ENCODE data around the gene SRD5A3. TPM values are rescaled to one million over a fixed set of nuclear protein-coding genes. Genes with fewer than 3 reads are reported as not detected.

SRD5A3 gene
- total RNA-seq, 1 donor from 2014 or later: 18.3 TPM

DNA sequence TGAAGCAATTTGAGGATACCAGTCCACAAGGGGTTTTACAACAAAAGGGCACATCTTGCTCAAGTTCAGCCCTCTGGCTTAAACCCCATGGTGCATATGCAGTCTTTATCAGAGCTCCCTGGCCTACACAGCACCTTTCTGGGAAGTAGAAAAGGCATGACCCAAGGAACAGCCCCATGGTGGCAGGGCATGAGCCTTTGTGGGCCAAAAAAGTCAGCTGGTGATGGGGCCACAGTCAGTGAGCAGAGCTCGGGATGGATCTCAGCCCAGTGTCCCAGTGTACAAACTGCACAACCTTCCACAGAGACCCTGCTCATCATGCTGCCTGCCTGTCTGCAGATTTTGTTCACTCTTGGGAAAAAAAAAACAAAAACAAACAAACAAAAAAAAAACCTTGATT is 27.4 kb downstream of the SRD5A3 start:
- DNase-seq (ENCODE audit: low spot score): no peak

GRCh38 chr4:55376698-55377097 is 30.7 kb downstream of the SRD5A3 start:
- no peak for DNase-seq (ENCODE audit: low spot score)

DNA sequence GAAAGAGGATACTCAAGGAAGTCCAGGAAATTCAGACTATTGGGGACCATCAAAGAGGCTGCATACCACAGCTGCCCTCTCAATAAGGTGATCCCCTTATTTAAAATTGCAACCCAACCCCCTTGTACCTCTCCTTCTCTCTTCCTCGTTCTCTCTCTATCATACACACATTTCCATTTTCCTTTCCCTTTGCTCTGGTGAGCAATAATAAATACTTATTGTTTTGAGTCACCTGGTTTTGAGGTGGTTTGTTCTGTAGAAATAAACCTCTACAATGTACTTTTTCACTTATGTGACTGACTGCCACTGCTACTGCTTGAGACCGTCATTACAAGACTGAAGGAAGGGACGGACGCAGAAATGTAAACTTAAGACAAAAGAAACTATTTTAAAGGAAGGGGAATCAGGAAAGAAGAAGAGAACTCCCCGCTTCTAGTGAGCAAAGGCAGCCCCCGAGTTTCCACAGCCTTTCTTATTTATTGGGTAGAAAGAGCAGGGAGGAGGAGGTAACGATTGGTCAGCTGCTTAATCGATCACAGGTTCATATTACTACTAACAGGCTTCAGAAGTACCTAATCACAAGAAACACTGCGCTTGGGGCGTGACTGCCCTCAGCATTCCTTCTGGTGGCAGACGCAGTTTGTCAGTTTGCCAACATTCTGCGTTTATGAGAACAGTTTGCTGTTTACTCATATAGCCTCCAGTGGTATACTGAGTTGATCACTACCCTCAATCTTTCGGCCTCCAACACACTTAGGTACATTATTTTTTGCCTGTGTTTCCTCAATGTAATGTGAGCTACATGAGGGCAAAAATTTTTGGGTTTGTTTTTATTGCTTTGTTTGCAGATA is 32.8 kb downstream of the SRD5A3 start:
- no peak for DNase-seq (ENCODE audit: low spot score)

- DNase-seq (ENCODE audit: low spot score): no peak
Measured at GRCh38 chr4:55380576-55380975, 34.5 kb downstream of the SRD5A3 start.

GRCh38 chr4:55381502-55381901 is 35.5 kb downstream of the SRD5A3 start:
- DNase-seq (ENCODE audit: low spot score): no peak

DNA sequence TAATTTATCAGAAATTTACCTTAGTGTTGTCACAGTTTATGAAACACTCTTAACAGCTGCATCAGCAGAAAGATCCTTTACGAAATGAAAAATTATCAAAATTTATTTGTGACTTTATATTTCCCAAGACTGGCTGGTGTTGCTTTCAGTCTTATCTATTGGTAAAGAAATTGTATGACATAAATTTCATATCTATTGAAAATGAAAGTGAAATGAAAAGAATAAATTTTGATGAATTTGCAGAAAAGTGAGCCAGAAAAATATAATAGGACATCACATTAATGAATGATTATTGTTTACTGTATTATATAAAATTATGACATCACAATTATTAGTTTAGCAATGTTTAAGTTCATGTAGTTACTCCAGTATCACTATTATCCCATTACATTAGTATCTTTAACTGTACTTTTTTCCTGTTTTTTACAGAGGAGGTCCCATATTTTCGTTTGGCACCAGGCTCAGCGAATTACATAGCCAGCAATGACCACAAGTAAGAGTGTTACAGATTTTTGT is 36.5 kb downstream of the SRD5A3 start:
- no peak for DNase-seq (ENCODE audit: low spot score)

DNA sequence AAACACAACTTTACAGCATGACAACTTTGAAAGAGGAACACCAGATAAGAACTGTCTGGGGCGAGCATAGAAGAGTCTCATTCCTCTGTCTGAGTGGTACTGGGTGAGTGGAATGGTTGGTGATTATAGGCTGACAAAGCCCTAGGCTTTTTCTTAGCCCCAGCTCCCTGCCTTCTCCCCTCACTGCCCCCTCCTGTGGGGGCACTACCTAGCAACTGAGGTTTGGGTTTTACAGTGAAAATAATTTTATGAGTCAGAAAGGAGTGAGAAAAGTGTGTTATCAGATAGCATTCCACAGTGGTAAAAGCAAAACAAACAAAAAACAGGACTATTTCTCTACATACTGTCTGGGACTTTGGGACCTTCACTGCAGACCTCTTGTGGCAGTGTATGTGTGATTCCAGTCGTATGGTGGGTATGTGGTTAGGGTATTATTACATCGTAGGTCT is 39.2 kb downstream of the SRD5A3 start:
- DNase-seq (ENCODE audit: low spot score): no peak

GRCh38 chr4:55386073-55386472 is 40.0 kb downstream of the SRD5A3 start:
- no peak for DNase-seq (ENCODE audit: low spot score)

DNA sequence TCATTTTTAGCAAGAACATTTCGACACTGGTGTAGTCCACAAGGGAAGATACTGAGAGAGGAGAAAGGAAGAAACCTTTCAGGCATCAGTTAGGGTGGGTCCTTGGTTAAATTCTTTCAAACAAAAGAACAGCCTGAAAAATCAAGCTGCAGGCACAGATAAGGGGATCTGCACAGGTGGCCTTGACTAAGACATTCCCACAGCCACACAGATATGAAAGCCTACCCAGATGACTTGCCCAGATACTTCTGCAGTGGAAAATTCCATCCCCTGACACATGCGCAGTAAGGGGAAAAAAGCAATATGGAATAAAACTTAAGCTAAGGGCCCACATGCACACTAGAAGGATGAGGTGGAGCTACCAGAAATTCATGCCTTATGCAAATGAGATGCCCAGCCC is 40.8 kb downstream of the SRD5A3 start:
- no peak for DNase-seq (ENCODE audit: low spot score)

- DNase-seq (ENCODE audit: low spot score): no peak
Measured at GRCh38 chr4:55393461-55394320, 47.6 kb downstream of the SRD5A3 start.

DNA sequence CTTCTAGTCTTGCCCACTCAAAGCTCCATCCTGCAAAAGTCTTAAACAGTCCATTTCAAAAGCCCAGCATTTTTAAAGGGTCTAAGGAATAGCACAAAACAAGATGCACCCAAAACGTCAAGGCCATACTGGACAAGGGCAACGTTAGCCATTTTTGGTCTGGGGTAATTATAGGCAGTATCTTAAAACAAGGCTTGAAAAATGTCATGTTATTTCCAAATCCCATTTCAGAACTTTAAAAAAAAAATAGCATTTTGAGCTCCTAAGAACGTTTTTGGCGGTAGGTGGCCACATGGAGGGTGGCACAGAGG is 49.1 kb downstream of the SRD5A3 start:
- DNase-seq (ENCODE audit: low spot score): no peak

- peak; percentile 97 for DNase-seq (ENCODE audit: low spot score)
Measured at GRCh38 chr4:55395529-55396307, 49.7 kb downstream of the SRD5A3 start, which contains the start of gene TMEM165. Gene TMEM165 (plus strand): TSS chr4:55395957. CDS start chr4:55396190, 233 bp downstream.

- DNase-seq (ENCODE audit: low spot score): no peak
Measured at GRCh38 chr4:55396308-55397125, 50.5 kb downstream of the SRD5A3 start.

DNA sequence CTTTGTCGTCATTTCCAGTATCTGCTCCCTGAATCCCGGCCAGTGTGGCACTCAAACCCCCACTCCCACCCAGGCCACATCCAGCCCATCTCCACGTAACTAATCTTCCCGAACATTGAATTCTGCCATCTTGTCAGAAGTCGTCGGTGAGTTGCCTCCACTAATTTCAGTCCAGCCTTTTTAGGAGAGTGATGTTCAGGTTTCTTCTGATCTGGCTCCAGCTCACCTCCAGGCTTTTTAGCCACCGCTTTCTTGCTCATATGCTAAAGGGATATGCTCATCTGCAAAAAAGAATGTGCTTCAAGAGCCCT is 51.0 kb downstream of the SRD5A3 start:
- DNase-seq (ENCODE audit: low spot score): no peak

DNA sequence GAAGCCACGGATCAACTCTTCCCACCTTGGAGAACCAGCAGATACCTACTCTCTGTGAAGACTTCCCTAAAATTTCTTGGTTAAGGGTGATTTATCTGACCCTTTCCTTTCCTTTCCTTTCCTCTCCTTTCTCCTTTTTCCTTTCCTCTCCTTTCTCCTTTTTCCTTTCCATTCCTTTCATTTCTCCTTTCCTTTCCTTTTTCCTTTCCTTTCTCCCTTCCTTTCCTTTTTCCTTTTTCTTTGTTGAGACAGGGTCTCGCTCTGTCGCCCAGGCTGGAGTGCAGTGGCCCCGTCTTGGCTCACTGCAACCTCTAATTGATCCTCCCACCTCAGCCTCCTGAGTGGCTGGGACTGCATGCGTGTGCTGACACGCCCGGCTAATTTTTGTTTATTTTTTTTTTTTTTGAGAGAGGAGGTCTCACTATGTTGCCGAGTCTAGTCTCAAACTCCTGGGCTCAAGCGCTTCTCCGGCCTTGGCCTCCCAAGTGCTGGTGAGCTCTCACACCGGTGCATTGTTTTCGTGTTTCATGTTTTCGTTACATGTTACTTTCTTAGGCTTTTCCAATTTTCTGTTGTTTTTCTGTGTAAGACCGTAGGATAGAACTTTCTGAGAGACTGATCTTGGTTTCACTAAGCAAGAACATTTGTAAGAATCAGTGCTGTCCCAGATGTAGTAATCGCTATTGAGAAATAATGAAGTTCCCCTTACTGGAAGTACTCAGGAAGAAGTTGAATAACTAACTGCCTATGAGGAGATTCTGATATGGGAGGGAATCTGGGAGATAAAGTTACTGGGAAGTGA is 51.7 kb downstream of the SRD5A3 start:
- no peak for DNase-seq (ENCODE audit: low spot score)

GRCh38 chr4:55398461-55398860 is 52.4 kb downstream of the SRD5A3 start:
- no peak for DNase-seq (ENCODE audit: low spot score)

DNA sequence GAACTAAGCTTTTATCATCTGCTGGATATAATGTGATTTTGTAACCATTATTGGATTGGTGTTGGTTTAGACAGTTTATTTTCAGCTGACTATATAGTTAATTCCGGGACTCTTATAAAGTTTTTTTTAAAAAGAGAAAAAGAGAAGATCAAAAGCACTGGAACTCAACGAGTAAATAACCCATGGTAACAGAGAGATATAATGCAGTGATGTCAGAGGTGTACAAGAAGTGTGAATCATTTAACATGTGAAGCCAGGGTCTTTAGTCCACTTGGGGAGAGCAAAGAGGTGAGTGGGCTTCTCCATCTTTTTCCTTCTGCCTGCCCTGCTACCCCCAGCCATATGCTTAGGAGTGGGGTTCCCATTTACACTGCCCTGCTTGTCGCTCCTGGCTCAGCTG is 52.9 kb downstream of the SRD5A3 start:
- DNase-seq (ENCODE audit: low spot score): no peak

GRCh38 chr4:55399581-55399980 is 53.5 kb downstream of the SRD5A3 start:
- no peak for DNase-seq (ENCODE audit: low spot score)

- DNase-seq (ENCODE audit: low spot score): no peak
Measured at GRCh38 chr4:55405073-55405472, 59.0 kb downstream of the SRD5A3 start.

DNA sequence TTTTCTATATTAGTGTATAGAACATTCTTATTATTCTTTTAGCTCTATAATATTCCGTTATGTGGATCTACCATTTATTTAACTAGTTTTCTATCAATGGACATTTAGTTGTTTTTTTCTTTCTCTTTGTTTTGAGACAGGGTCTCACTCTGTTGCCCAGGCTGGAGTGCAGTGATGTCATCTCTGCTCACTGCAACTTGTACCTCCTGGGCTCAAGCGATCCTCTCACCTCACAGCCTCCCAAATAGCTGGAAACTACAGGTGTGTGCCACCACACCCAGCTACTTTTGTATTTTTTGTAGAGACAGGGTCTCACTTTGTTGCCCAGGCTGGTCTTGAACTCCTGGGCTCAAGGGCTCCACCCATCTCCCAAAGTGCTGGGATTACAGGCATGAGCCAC is 60.5 kb downstream of the SRD5A3 start:
- DNase-seq (ENCODE audit: low spot score): no peak

All from mesenteric fat pad (tissue), 1 donor.